ENCODE results near the gene ST3GAL3. TPM values are rescaled to one million over a fixed set of nuclear protein-coding genes. Genes with fewer than 3 reads are reported as not detected.

Gene ST3GAL3
- total and polyA plus RNA-seq, 12 donors: 14.5 to 39.3 (median 31.7) TPM

- H3K9me3 ChIP-seq: no peaks in the 10 kb centered on the region
- TF ChIP-seq, protein P1, sequence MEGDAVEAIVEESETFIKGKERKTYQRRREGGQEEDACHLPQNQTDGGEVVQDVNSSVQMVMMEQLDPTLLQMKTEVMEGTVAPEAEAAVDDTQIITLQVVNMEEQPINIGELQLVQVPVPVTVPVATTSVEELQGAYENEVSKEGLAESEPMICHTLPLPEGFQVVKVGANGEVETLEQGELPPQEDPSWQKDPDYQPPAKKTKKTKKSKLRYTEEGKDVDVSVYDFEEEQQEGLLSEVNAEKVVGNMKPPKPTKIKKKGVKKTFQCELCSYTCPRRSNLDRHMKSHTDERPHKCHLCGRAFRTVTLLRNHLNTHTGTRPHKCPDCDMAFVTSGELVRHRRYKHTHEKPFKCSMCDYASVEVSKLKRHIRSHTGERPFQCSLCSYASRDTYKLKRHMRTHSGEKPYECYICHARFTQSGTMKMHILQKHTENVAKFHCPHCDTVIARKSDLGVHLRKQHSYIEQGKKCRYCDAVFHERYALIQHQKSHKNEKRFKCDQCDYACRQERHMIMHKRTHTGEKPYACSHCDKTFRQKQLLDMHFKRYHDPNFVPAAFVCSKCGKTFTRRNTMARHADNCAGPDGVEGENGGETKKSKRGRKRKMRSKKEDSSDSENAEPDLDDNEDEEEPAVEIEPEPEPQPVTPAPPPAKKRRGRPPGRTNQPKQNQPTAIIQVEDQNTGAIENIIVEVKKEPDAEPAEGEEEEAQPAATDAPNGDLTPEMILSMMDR (IDR thresholded peaks at IDR 0.05): no peak
- WGBS, 2 donors: 91 to 94% methylated on average over 4 of the region's 4 CpGs
- no peaks in the 10 kb centered on the region for H3K27me3 ChIP-seq
- H3K27ac ChIP-seq: no peak overlapping the region
- ATAC-seq (no peak), DNase-seq (no peak)
- H3K36me3 ChIP-seq: peaks cover 0 to 16% (median 0%) of the 10 kb centered on the region in 9 donors
- peaks cover 0 to 45% (median 25%) of the 10 kb centered on the region in 9 donors for H3K4me1 ChIP-seq
- intact Hi-C loops (cut with DNase I): no loop called here
- H3K4me3 ChIP-seq: no peak overlapping the region
Observed at GRCh38 chr1:43854473-43854872, 147.1 kb downstream of the ST3GAL3 start.

GRCh38 chr1:43856188-43856587 is 148.9 kb downstream of the ST3GAL3 start:
- H3K36me3 ChIP-seq: peaks cover 0 to 16% (median 0%) of the 10 kb centered on the region in 9 donors
- no peak overlapping the region for H3K27ac ChIP-seq
- H3K9me3 ChIP-seq: no peaks in the 10 kb centered on the region
- H3K4me1 ChIP-seq: peaks cover 0 to 41% (median 20%) of the 10 kb centered on the region in 9 donors
- DNase-seq (no peak), ATAC-seq (no peak)
- intact Hi-C loops (cut with DNase I): no loop called here
- H3K4me3 ChIP-seq: no peak overlapping the region
- H3K27me3 ChIP-seq: no peaks in the 10 kb centered on the region
- 96 to 97% methylated on average over 5 of the region's 5 CpGs for WGBS, 2 donors
- TF ChIP-seq, protein P1 (IDR thresholded peaks at IDR 0.05): no peak

DNA sequence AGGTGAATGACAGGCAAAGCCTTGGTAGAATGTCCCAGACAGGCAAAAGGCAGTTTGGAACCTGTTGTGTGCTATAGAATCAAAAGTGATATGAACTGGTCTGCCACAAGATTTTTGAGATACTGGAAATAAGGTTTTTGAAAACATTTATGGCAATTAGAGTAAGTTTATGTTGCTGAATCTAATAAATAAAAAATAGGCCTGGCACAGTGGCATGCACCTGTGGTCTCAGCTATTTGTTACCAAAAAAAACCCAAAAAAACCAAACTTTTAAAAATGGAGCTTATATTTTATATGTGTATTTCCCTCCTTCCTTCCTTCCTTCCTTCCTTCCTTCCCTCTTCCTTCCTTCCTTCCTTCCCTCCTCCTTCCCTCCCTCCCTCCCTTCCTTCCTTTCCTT is 149.8 kb downstream of the ST3GAL3 start:
- H3K9me3 ChIP-seq: no peaks in the 10 kb centered on the region
- peaks cover 0 to 43% (median 20%) of the 10 kb centered on the region in 9 donors for H3K4me1 ChIP-seq
- ATAC-seq: no peak
- H3K27ac ChIP-seq: no peak overlapping the region
- no peak for DNase-seq
- H3K4me3 ChIP-seq: no peak overlapping the region
- H3K36me3 ChIP-seq: peaks cover 0 to 16% (median 0%) of the 10 kb centered on the region in 9 donors
- no peaks in the 10 kb centered on the region for H3K27me3 ChIP-seq
- TF ChIP-seq, protein P1 (IDR thresholded peaks at IDR 0.05): no peak
- intact Hi-C loops (cut with DNase I): no loop called here

- Histone ChIP-seq H3K27me3 (no peaks in the 10 kb centered on the region), H3K27ac (no peak overlapping the region), H3K4me1 (peaks cover 0 to 51% (median 13%) of the 10 kb centered on the region in 9 donors), H3K4me3 (no peak overlapping the region), H3K36me3 (peaks cover 0 to 16% (median 0%) of the 10 kb centered on the region in 9 donors), H3K9me3 (no peaks in the 10 kb centered on the region)
- TF ChIP-seq, protein P1 (IDR thresholded peaks at IDR 0.05): no peak
- WGBS, 2 donors: 26 to 43% methylated on average over 2 of the region's 2 CpGs
- ATAC-seq: peak; percentile 40 to 90 (median 80)
- intact Hi-C loops (cut with DNase I): no loop called here
- peak in 1 of 2 donors; percentile 45 for DNase-seq
Observed at GRCh38 chr1:43858324-43858723, 151.0 kb downstream of the ST3GAL3 start.
